Tibial nerve (tissue), 3 donors: Measurements from ENCODE around the gene EZH2.

Experiments
- CTCF ChIP-seq, 5 experiments: fragments of 200-600 bp in 3 of 5; fragments of 450-650 bp in 2 of 5; sonication (generic) in 3 of 5; IDR thresholded peaks; one replicate each; pipeline ENCODE4 v1.5.1; 2016 to 2019; ENCODE audit warnings: antibody characterized with exemption in 5 of 5, mild to moderate bottlenecking in 3 of 5, moderate library complexity in 2 of 5
- POLR2A ChIP-seq, 2 donors: fragments of 450-650 bp; IDR thresholded peaks; one replicate each; pipeline ENCODE4 v1.6.1; 2017; ENCODE audit warnings: antibody characterized with exemption in 2 of 2, mild to moderate bottlenecking in 2 of 2, moderate library complexity in 2 of 2

GRCh38 chr7:148863324-148863723 is 20.8 kb downstream of the EZH2 start:
- TF ChIP-seq POLR2A (IDR thresholded peaks at IDR 0.05) (no peak), CTCF (IDR thresholded peaks at IDR 0.05) (no peak)
